Heart right ventricle (tissue), 16 donors: ENCODE results near the gene COL1A1. TPM values are rescaled to one million over a fixed set of nuclear protein-coding genes. Genes with fewer than 3 reads are reported as not detected.

Experiments
- ATAC-seq, 8 donors: fragments of 200-7000 bp; cut with Tn5 transposase; one replicate each; pipeline ENCODE4 v1.9.1; 2020; ENCODE audit warnings: mild to moderate bottlenecking in 8 of 8, moderate library complexity in 8 of 8, moderate number of reproducible peaks in 1 of 8
- DNase-seq, 2 donors: peaks; one replicate each; pipeline ENCODE4 v3.0.0-alpha.2; 2020
- H3K27ac ChIP-seq, 10 donors: fragments of 200-600 bp; sonication (generic) in 2 of 10; one replicate each; pipeline versions ENCODE4 v1.5.0 to v1.8.0; 2020 to 2022; ENCODE audit warnings: mild to moderate bottlenecking in 3 of 10
- H3K27me3 ChIP-seq, 7 donors: fragments of 200-600 bp; one replicate each; pipeline ENCODE4 v1.8.0; 2021 to 2022; ENCODE audit warnings: mild to moderate bottlenecking in 2 of 7
- H3K36me3 ChIP-seq, 9 donors: fragments of 200-600 bp; sonication (generic) in 1 of 9; one replicate each; pipeline versions ENCODE4 v1.5.0 to v1.8.0; 2020 to 2022; ENCODE audit warnings: mild to moderate bottlenecking in 2 of 9
- H3K4me1 ChIP-seq, 9 donors: fragments of 200-600 bp; sonication (generic) in 1 of 9; one replicate each; pipeline versions ENCODE4 v1.5.0 to v1.8.0; 2020 to 2022; ENCODE audit warnings: mild to moderate bottlenecking in 4 of 9
- H3K4me3 ChIP-seq, 10 donors: fragments of 200-600 bp; sonication (generic) in 2 of 10; one replicate each; pipeline versions ENCODE4 v1.5.0 to v1.8.0; 2020 to 2022; ENCODE audit warnings: mild to moderate bottlenecking in 7 of 10, moderate library complexity in 2 of 10
- H3K9me3 ChIP-seq, 11 donors: fragments of 200-600 bp in 10 of 11; sonication (generic) in 2 of 11; one replicate each; pipeline versions ENCODE4 v1.5.0 to v1.8.0; 2013 to 2022; ENCODE audit warnings: mild to moderate bottlenecking in 2 of 11, control low read depth in 1 of 11, moderate library complexity in 1 of 11
- CTCF ChIP-seq, 9 donors: fragments of 200-600 bp; sonication (generic) in 2 of 9; IDR thresholded peaks; one replicate each; pipeline versions ENCODE4 v1.5.0 to v1.8.0; 2021 to 2022; ENCODE audit warnings: antibody characterized with exemption in 9 of 9, mild to moderate bottlenecking in 5 of 9, moderate library complexity in 1 of 9
- WGBS, 2 donors: extraction: QIAGEN DNeasy Blood & Tissue Kit; methylation state at CpG; one replicate each; pipeline ENCODE4 v1.1.7; 2013; ENCODE audit warnings: inconsistent platforms in 1 of 2; 5-methylcytosine and 5-hydroxymethylcytosine counted together
- intact Hi-C, 10 donors: fragments of 100-400 bp; cut with DNase I; formaldehyde crosslinking; loops; one replicate each; pipeline versions ENCODE4 v1.11.1 to v1.14.2; 2022
- polyA plus RNA-seq, 2 donors: library from polyadenylated mRNA; stranded (reverse); fragments of 200-250 nt; gene quantifications; one replicate each; pipeline ENCODE4 v1.2.3, GENCODE V29; 2013
- total RNA-seq, 10 donors: library from RNA; stranded (reverse); fragmentation: NEBNext Ultra II Directional in 3 of 10; extraction: Animal tissue kit (Norgen Biotek cat#: 25700) in 3 of 10; gene quantifications; one replicate each; pipeline versions ENCODE4 v1.2.1 to v1.2.4, GENCODE V29; 2021 to 2023
- donor health status: Arrhythmogenic right ventricular cardiomyopathy.
- donor health status: ischemic (EF 13 %, LVEDD 7.1; RV severe dilation, severe dysfunction).
- donor health status: healthy with polysubstance abuse.
- donor health status: DM: no; HTN: yes; CAD: no.
- donor health status: DM: no; HTN: no; CAD: no.
- donor health status: ischemic (EF 25% LVEDD 6.9; RV normal size, moderate dysfunction).
- donor health status: ischemic (EF 25% LVEDD 5.7; RV mildly dilated, moderate dysfunction).
- donor health status: healthy.
- donor health status: DM: yes; HTN: yes; CAD: no.
- donor health status: Ischemic cardiomyopathy.
- donor health status: ischemic (EF 35%, LVEDD 5.7; RV mildly dilated, moderate dysfunction).
- donor health status: nonischemic (EF 11% LVEDD 7.7; RV severe dilation, severe dysfunction).
- donor health status: DM: yes; HTN: yes; CAD: no.
- donor health status: PGD.
- donor health status: ischemic (EF 29% LVEDD 5.4; RV normal size, mild dysfunction).
- donor health status: nonischemic (EF 23%, LVEDD 6.1; RV moderate dilation, normal function).

The COL1A1 gene
- total and polyA plus RNA-seq, 12 donors = 30.2 to 455 (median 45.9) TPM

DNA sequence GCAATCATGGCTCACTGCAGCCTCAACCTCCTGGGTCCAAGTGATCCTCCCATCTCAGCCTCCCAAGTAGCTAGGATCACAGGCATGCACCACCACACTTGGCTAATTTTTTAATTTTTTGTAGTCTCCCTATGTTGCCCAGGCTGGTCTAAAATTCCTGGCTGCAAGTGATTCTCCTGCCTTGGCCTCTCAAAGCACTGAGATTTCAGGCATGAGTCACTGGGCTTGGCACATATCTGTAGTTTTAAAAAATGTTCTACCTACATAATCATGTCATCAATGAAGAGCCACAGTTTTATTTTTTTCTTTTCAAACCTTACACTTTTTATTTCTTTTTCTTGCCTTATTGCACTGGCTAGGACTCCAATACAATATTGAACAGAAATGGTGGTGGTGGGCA lies 33.1 kb upstream of the COL1A1 start:
- Histone ChIP-seq H3K27ac (no peak overlapping the region), H3K27me3 (peaks cover 0 to 23% (median 4%) of the 10 kb centered on the region in 7 donors), H3K4me1 (peaks cover 0 to 11% (median 0%) of the 10 kb centered on the region in 9 donors), H3K4me3 (no peak overlapping the region), H3K9me3 (peaks cover 0 to 12% (median 0%) of the 10 kb centered on the region in 11 donors), H3K36me3 (no peaks in the 10 kb centered on the region)
- DNase-seq (no peak), ATAC-seq (no peak)
- intact Hi-C loops = no loop called here
- TF ChIP-seq CTCF (IDR thresholded peaks at IDR 0.05) = no peak

- no peak overlapping the region for H3K27ac ChIP-seq
- TF ChIP-seq CTCF (IDR thresholded peaks at IDR 0.05) = no peak
- H3K27me3 ChIP-seq = peaks cover 0 to 7% (median 0%) of the 10 kb centered on the region in 7 donors
- no peaks in the 10 kb centered on the region for H3K36me3 ChIP-seq
- H3K4me3 ChIP-seq = no peak overlapping the region
- intact Hi-C loops = no loop called here
- peaks cover 0 to 21% (median 6%) of the 10 kb centered on the region in 9 donors for H3K4me1 ChIP-seq
- H3K9me3 ChIP-seq = peaks cover 0 to 20% (median 5%) of the 10 kb centered on the region in 11 donors
- ATAC-seq (no peak), DNase-seq (no peak)
- WGBS, 2 donors = 78 to 80% methylated on average over 3 of the region's 3 CpGs
Observed at GRCh38 chr17:50225701-50226240, 24.3 kb upstream of the COL1A1 start.

DNA sequence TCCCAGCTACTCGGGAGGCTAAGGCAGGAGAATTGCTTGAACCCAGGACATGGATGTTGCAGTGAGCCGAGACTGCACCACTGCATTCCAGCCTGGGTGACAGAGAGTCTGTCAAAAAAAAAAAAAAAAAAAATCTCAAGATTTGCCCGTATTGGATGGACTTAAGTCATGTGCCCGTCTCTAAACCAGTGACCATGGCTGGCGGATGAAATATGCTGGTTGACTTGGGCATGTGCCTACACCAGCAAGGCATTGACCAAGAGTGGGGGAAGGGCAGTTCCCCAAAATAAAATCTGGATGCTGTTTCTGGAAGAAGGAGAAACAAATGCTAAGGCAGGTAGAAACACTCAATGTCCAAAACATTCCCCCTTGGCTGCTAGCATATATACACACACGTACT lies 21.5 kb upstream of the COL1A1 start:
- H3K27ac ChIP-seq = peak overlapping the region in 1 of 10 donors; percentile 35
- peaks cover 0 to 22% (median 0%) of the 10 kb centered on the region in 7 donors for H3K27me3 ChIP-seq
- intact Hi-C loops = no loop called here
- no peaks in the 10 kb centered on the region for H3K36me3 ChIP-seq
- no peak for TF ChIP-seq CTCF (IDR thresholded peaks at IDR 0.05)
- peaks cover 2 to 48% (median 23%) of the 10 kb centered on the region in 9 donors for H3K4me1 ChIP-seq
- no peak overlapping the region for H3K4me3 ChIP-seq
- no peak for ATAC-seq
- 88 to 90% methylated on average over 6 of the region's 6 CpGs for WGBS, 2 donors
- H3K9me3 ChIP-seq = peaks cover 0 to 20% (median 5%) of the 10 kb centered on the region in 11 donors
- no peak for DNase-seq

DNA sequence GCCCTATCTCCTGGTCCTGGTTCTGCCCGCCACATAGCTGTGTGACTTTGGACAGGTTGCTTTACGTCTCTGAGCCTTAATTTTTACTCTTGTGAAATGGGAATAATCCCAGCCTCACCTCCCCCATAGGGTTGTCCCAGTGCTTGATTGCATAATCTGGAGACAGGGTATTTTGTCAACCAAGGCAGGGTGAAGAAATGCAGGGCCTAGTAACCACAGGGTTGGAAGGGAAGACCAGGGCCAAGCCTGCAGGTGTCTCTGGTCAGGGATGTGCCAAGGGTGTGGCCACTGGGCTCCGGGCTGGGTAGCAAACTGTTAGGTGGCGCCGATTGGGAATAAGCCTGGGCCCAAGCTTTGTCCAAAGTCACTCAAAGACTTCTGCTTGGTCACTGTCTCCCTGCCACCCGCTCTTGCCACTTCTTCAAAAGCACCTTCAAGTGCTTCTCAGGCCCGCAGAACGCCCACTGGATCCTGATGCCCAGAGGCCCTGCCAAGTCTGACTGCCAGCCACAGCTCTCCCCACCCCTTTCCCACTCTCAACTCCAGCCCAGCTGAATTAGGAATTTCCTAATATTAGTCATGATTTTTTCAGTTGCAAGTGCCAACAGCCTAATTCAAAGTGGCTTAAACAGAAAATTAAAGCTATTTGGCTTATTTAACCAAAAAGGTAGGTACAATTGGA lies 20.6 kb upstream of the COL1A1 start:
- Histone ChIP-seq H3K27me3 (peaks cover 0 to 22% (median 0%) of the 10 kb centered on the region in 7 donors), H3K9me3 (peaks cover 0 to 19% (median 5%) of the 10 kb centered on the region in 11 donors), H3K27ac (peak overlapping the region in 4 of 10 donors; percentile 35 to 61 (median 54)), H3K4me3 (no peak overlapping the region), H3K36me3 (no peaks in the 10 kb centered on the region), H3K4me1 (peaks cover 2 to 54% (median 26%) of the 10 kb centered on the region in 9 donors)
- DNase-seq (peak in 1 of 2 donors; percentile 40), ATAC-seq (peak in 7 of 8 donors; percentile 31 to 66 (median 50))
- 70 to 78% methylated on average over 8 of the region's 8 CpGs for WGBS, 2 donors
- intact Hi-C loops = no loop called here
- no peak for TF ChIP-seq CTCF (IDR thresholded peaks at IDR 0.05)
